ENCODE results near the gene SARDH.
"Not testable (repeated sequence)": the region's sequence is repeated elsewhere in the genome, so short reads cannot be mapped to it uniquely, and the experiment has no call there.

The SARDH gene

GRCh38 chr9:133775291-133775690 is 37.1 kb upstream of the SARDH start:
- DNase-seq: no peak

GRCh38 chr9:133774799-133775198 is 36.6 kb upstream of the SARDH start:
- DNase-seq: no peak

GRCh38 chr9:133773889-133774655 is 35.9 kb upstream of the SARDH start:
- no peak for DNase-seq

- no peak for DNase-seq
Measured at GRCh38 chr9:133772581-133772980, 34.4 kb upstream of the SARDH start.

- DNase-seq: no peak
Measured at GRCh38 chr9:133771486-133772482, 33.6 kb upstream of the SARDH start.

- no peak for DNase-seq
Measured at GRCh38 chr9:133770076-133770777, 32.1 kb upstream of the SARDH start.

GRCh38 chr9:133769511-133770075 is 31.4 kb upstream of the SARDH start:
- no peak for DNase-seq

GRCh38 chr9:133768859-133769510 is 30.8 kb upstream of the SARDH start:
- no peak for DNase-seq

- no peak for DNase-seq
Measured at GRCh38 chr9:133768371-133768858, 30.3 kb upstream of the SARDH start.

- no peak for DNase-seq
Measured at GRCh38 chr9:133767625-133768024, 29.5 kb upstream of the SARDH start.

GRCh38 chr9:133767008-133767407 is 28.9 kb upstream of the SARDH start:
- DNase-seq: no peak

- DNase-seq: not testable (repeated sequence)
Measured at GRCh38 chr9:133766234-133766633, 28.1 kb upstream of the SARDH start.

- no peak for DNase-seq
Measured at GRCh38 chr9:133763272-133764183, 25.4 kb upstream of the SARDH start.

- no peak for DNase-seq
Measured at GRCh38 chr9:133762488-133763271, 24.5 kb upstream of the SARDH start.

- no peak for DNase-seq
Measured at GRCh38 chr9:133761641-133762248, 23.6 kb upstream of the SARDH start.

GRCh38 chr9:133760713-133761290 is 22.6 kb upstream of the SARDH start:
- DNase-seq: no peak

- no peak for DNase-seq
Measured at GRCh38 chr9:133759946-133760345, 21.8 kb upstream of the SARDH start.

GRCh38 chr9:133759146-133759900 is 21.2 kb upstream of the SARDH start:
- no peak for DNase-seq

- DNase-seq: no peak
Measured at GRCh38 chr9:133758228-133758627, 20.1 kb upstream of the SARDH start.
